ENCODE measurements around the gene CASTOR1. TPM values are rescaled to one million over a fixed set of nuclear protein-coding genes. Genes with fewer than 3 reads are reported as not detected.

Gene CASTOR1
- polyA plus RNA-seq, 12 donors: 2.5 to 25.7 (median 4.1) TPM; not detected in 1

- no peak for DNase-seq
Observed at GRCh38 chr22:30245985-30246813, 43.1 kb downstream of the CASTOR1 start, which contains the start of gene LIF. LIF (minus strand) TSS chr22:30246759; CDS start chr22:30246695, 64 bp downstream.

GRCh38 chr22:30245181-30245984 is 43.9 kb downstream of the CASTOR1 start:
- DNase-seq: no peak

- DNase-seq: no peak
Observed at GRCh38 chr22:30244641-30245040, 44.7 kb downstream of the CASTOR1 start.

GRCh38 chr22:30244066-30244465 is 45.2 kb downstream of the CASTOR1 start:
- DNase-seq: no peak

GRCh38 chr22:30243661-30244060 is 45.6 kb downstream of the CASTOR1 start:
- no peak for DNase-seq

- DNase-seq: no peak
Observed at GRCh38 chr22:30241576-30242371, 47.5 kb downstream of the CASTOR1 start.

GRCh38 chr22:30240541-30241417 is 48.5 kb downstream of the CASTOR1 start:
- no peak for DNase-seq

- DNase-seq: no peak
Observed at GRCh38 chr22:30239488-30240405, 49.6 kb downstream of the CASTOR1 start.

GRCh38 chr22:30238661-30239487 is 50.4 kb downstream of the CASTOR1 start:
- DNase-seq: peak; percentile 78

- no peak for DNase-seq
Observed at GRCh38 chr22:30238136-30238535, 51.2 kb downstream of the CASTOR1 start.

GRCh38 chr22:30236875-30237274 is 52.4 kb downstream of the CASTOR1 start:
- DNase-seq: no peak

GRCh38 chr22:30235687-30236170 is 53.6 kb downstream of the CASTOR1 start:
- no peak for DNase-seq

Other genes starting within 250 kb of the CASTOR1 start
- gene HORMAD2, start 209.0 kb downstream of the CASTOR1 start, polyA plus RNA-seq (ENCODE audit: insufficient read length in 12 of 12): under 1 TPM in 1 of 12 donors, not detected in 11; 0.08 TPM
- 1 to 10 TPM in 6 of 12 donors, under 1 TPM in 5, not detected in 1; 0.62 to 9.6 (median 1.0) TPM for gene LIF, start 42.7 kb downstream of the CASTOR1 start, polyA plus RNA-seq (ENCODE audit: insufficient read length in 12 of 12)
- 1 to 10 TPM in 1 of 12 donors, under 1 TPM in 7, not detected in 4; 0.13 to 1.2 (median 0.36) TPM for gene OSM, start 22.7 kb downstream of the CASTOR1 start, polyA plus RNA-seq (ENCODE audit: insufficient read length in 12 of 12)
- gene TBC1D10A, start 37.4 kb upstream of the CASTOR1 start, polyA plus RNA-seq (ENCODE audit: insufficient read length in 12 of 12): 10 to 100 TPM in 2 of 12 donors, 1 to 10 TPM in 9, not detected in 1; 4.6 to 16.9 (median 6.4) TPM
- 100 to 1,000 TPM in 1 of 12 donors, 10 to 100 TPM in 10, not detected in 1; 49.9 to 189 (median 71.6) TPM for gene SF3A1, start 67.4 kb upstream of the CASTOR1 start, polyA plus RNA-seq (ENCODE audit: insufficient read length in 12 of 12)
- 1 to 10 TPM in 8 of 12 donors, under 1 TPM in 2, not detected in 2; 0.69 to 3.5 (median 1.1) TPM for gene CCDC157, start 67.5 kb upstream of the CASTOR1 start, polyA plus RNA-seq (ENCODE audit: insufficient read length in 12 of 12)
- 100 to 1,000 TPM in 1 of 12 donors, 10 to 100 TPM in 8, 1 to 10 TPM in 3; 5.4 to 297 (median 11.3) TPM for gene RNF215, start 97.9 kb upstream of the CASTOR1 start, polyA plus RNA-seq (ENCODE audit: insufficient read length in 12 of 12)
- 1 to 10 TPM in 10 of 12 donors, not detected in 2; 1.1 to 4.3 (median 2.1) TPM for gene SEC14L2, start 107.5 kb upstream of the CASTOR1 start, polyA plus RNA-seq (ENCODE audit: insufficient read length in 12 of 12)
- 1 to 10 TPM in 10 of 12 donors, not detected in 2; 3.2 to 6.2 (median 5.0) TPM for gene MTFP1, start 136.3 kb upstream of the CASTOR1 start, polyA plus RNA-seq (ENCODE audit: insufficient read length in 12 of 12)
- not detected for gene SEC14L3, start 182.5 kb upstream of the CASTOR1 start, polyA plus RNA-seq (ENCODE audit: insufficient read length in 12 of 12)
- under 1 TPM in 10 of 12 donors, not detected in 2; 0.08 to 0.45 (median 0.15) TPM for gene SEC14L4, start 216.2 kb upstream of the CASTOR1 start, polyA plus RNA-seq (ENCODE audit: insufficient read length in 12 of 12)